Vagina (tissue), 2 donors: ENCODE data around the gene METTL1. TPM values are rescaled to one million over a fixed set of nuclear protein-coding genes. Genes with fewer than 3 reads are reported as not detected.

Experiments used
- DNase-seq, 2 donors: peaks; one replicate each; pipeline ENCODE4 v3.0.0-alpha.2; 2017; ENCODE audit errors: extremely low spot score in 2 of 2
- H3K27ac ChIP-seq: fragments of 200-600 bp; sonication (generic); one replicate; pipeline ENCODE4 v1.5.1; 2019
- H3K27me3 ChIP-seq: fragments of 200-600 bp; sonication (generic); one replicate; pipeline ENCODE4 v1.5.1; 2019
- H3K36me3 ChIP-seq, 2 donors: fragments of 200-600 bp; sonication (generic); one replicate each; pipeline ENCODE4 v1.5.1; 2017 to 2019
- H3K4me1 ChIP-seq: fragments of 200-600 bp; sonication (generic); one replicate; pipeline ENCODE4 v1.5.1; 2019
- H3K4me3 ChIP-seq, 2 donors: fragments of 200-600 bp; sonication (generic); 1 replicate in 1 of 2; 2 replicates in 1 of 2; pipeline ENCODE4 v1.5.1; 2016 to 2019
- H3K9me3 ChIP-seq: fragments of 200-600 bp; sonication (generic); one replicate; pipeline ENCODE4 v1.5.1; 2019
- CTCF ChIP-seq, 3 experiments: fragments of 450-650 bp in 2 of 3; fragments of 200-600 bp in 1 of 3; sonication (generic) in 1 of 3; IDR thresholded peaks; one replicate each; pipeline ENCODE4 v1.5.1; 2017 to 2019; ENCODE audit warnings: antibody characterized with exemption in 3 of 3, mild to moderate bottlenecking in 2 of 3, moderate library complexity in 2 of 3
- POLR2A ChIP-seq, 2 donors: fragments of 450-650 bp; IDR thresholded peaks; one replicate each; pipeline ENCODE4 v1.6.1; 2017; ENCODE audit warnings: antibody characterized with exemption in 2 of 2, mild to moderate bottlenecking in 2 of 2, moderate library complexity in 2 of 2
- POLR2AphosphoS5 ChIP-seq, 2 donors: sonication (generic); formaldehyde crosslinking; IDR thresholded peaks; one replicate each; pipeline ENCODE4 v1.9.0; 2017; ENCODE audit warnings: antibody characterized with exemption in 2 of 2, mild to moderate bottlenecking in 2 of 2, low read depth in 1 of 2; ENCODE audit not compliant: insufficient read depth in 1 of 2
- intact Hi-C: fragments of 100-400 bp; cut with DNase I; formaldehyde crosslinking; loops from one replicate; pipeline ENCODE4 v1.15.1; 2023
- total RNA-seq: library from RNA; depleted of rRNA; stranded (reverse); fragments of >200 nt; gene quantifications from one replicate; pipeline ENCODE4 v1.2.3, GENCODE V29; 2016

METTL1 gene
- total RNA-seq, 1 donor from 2014 or later: 10.8 TPM

GRCh38 chr12:57745485-57745881 is 26.4 kb downstream of the METTL1 start:
- TF ChIP-seq POLR2A (IDR thresholded peaks at IDR 0.05) (no peak), POLR2AphosphoS5 (IDR thresholded peaks at IDR 0.05; ENCODE audit: insufficient read depth in 1 of 2, low read depth in 1 of 2) (no peak), CTCF (IDR thresholded peaks at IDR 0.05) (no peak)
- Histone ChIP-seq H3K4me3 (peak overlapping the region; percentile 59 to 67), H3K27ac (peak overlapping the region; percentile 90), H3K9me3 (no peaks in the 10 kb centered on the region), H3K4me1 (peaks cover 14% of the 10 kb centered on the region), H3K36me3 (peaks cover 0 to 32% of the 10 kb centered on the region in 2 donors), H3K27me3 (no peaks in the 10 kb centered on the region)
- no peak for DNase-seq
- intact Hi-C loops: no loop called here

DNA sequence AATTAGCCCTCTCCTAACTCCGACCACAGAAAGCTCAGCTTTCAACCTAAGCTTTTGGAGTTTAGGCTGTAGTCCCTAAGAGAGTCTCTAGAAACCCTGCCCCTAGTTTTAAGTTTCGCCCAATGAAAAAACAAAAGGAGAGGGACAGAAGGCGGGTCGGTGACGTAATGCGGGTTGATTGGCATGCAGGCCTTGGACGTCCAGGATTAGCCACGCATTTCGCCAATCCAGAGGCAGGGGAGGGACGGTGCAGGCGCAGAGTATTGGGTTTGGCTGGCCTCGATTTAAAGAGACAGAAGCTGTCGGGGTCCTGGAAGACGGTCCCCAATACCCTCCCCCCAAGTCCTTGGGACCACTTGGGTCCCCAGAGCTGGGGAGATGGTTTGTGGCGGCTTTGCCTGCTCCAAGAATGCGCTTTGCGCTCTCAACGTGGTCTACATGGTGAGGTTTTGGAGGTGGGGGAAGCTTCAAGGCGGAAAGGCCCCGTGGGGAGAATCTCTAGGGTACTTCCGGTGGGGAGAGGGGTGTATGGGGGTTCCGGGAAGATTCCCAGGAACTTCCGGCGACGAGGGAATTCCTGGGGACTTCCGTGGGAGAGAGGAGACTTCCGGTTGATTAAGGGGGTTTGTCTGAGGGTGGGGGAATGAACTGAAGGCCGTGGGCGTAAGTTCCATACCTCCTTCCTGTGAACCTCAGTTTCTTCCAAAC is 27.0 kb downstream of the METTL1 start, which contains the start of gene TSPAN31:
TSS of gene TSPAN31 (plus strand) at position 263 of the 708 bp plus-strand sequence. CDS start at position 379, 116 bp downstream.
- Histone ChIP-seq H3K4me3 (peak within 1 kb of the TSS; percentile 59 to 67), H3K9me3 (no peaks in the 10 kb centered on the region), H3K4me1 (peaks cover 14% of the 10 kb centered on the region), H3K27me3 (no peaks in the 10 kb centered on the region), H3K27ac (peak within 1 kb of the TSS; percentile 90), H3K36me3 (peaks cover 0 to 32% of the 10 kb centered on the region in 2 donors)
- peak in 1 of 2 donors; percentile 97 for DNase-seq
- intact Hi-C loops: no loop called here
- TF ChIP-seq POLR2A (IDR thresholded peaks at IDR 0.05) (peak in 1 of 2 donors; percentile 36), POLR2AphosphoS5 (IDR thresholded peaks at IDR 0.05; ENCODE audit: insufficient read depth in 1 of 2, low read depth in 1 of 2) (peak; percentile 88 to 89), CTCF (IDR thresholded peaks at IDR 0.05) (no peak)

DNA sequence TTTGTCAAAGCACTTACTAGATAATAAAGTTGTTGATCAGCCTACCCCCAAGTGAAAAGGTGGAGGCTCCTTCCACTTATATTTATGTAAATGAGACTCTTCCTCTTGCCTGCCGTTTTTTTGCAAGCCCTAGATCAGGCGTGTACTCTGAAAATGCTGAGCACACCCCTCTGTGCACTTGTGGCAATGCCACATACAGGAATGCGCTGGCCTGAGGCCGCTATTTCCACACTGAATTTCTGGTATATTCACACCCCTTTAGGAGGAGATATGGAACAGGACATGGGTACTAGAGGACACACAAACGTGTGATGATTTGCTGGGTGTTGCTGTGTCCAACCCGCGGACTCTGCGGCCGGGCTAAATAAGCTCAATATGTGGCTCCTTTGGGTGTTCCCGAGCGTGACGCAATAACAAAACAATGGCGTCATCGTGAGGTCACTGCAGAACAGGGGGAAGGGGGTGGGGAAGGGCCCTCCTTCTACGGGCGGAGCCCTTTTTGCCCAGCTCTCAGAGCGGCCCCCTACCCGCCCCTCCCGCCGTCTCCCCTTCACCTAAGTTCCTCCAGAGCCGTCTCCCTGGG is 27.6 kb downstream of the METTL1 start:
- peak overlapping the region; percentile 90 for H3K27ac ChIP-seq
- intact Hi-C loops: no loop called here
- TF ChIP-seq CTCF (IDR thresholded peaks at IDR 0.05): no peak
- TF ChIP-seq POLR2AphosphoS5 (IDR thresholded peaks at IDR 0.05; ENCODE audit: insufficient read depth in 1 of 2, low read depth in 1 of 2): no peak
- TF ChIP-seq POLR2A (IDR thresholded peaks at IDR 0.05): no peak
- no peaks in the 10 kb centered on the region for H3K27me3 ChIP-seq
- no peaks in the 10 kb centered on the region for H3K9me3 ChIP-seq
- peak in 1 of 2 donors; percentile 94 for DNase-seq
- peaks cover 14% of the 10 kb centered on the region for H3K4me1 ChIP-seq
- peaks cover 0 to 28% of the 10 kb centered on the region in 2 donors for H3K36me3 ChIP-seq
- H3K4me3 ChIP-seq: peak overlapping the region; percentile 59 to 67

GRCh38 chr12:57743769-57744168 is 28.1 kb downstream of the METTL1 start:
- intact Hi-C loops: no loop called here
- Histone ChIP-seq H3K9me3 (no peaks in the 10 kb centered on the region), H3K4me3 (no peak overlapping the region), H3K27me3 (no peaks in the 10 kb centered on the region), H3K27ac (no peak overlapping the region), H3K36me3 (peaks cover 0 to 23% of the 10 kb centered on the region in 2 donors), H3K4me1 (peaks cover 18% of the 10 kb centered on the region)
- no peak for DNase-seq
- TF ChIP-seq POLR2AphosphoS5 (IDR thresholded peaks at IDR 0.05; ENCODE audit: insufficient read depth in 1 of 2, low read depth in 1 of 2) (no peak), POLR2A (IDR thresholded peaks at IDR 0.05) (no peak), CTCF (IDR thresholded peaks at IDR 0.05) (no peak)
